Caki2 (cell line): ENCODE measurements around the gene DCTN1. TPM values are rescaled to one million over a fixed set of nuclear protein-coding genes. Genes with fewer than 3 reads are reported as not detected.
A peak's percentile ranks its signal among the peaks of the same experiment; 100 is the strongest.

Experiments
- DNase-seq: peaks from one replicate; pipeline ENCODE4 v3.0.0-alpha.2; 2015; ENCODE audit warnings: low read depth
- in situ Hi-C: cut with HindIII; loops from 2 replicates; pipeline ENCODE4 v1.10.0; 2016; ENCODE audit warnings: low sequenced_read_pairs, low pct_unique_long_range_greater_than_20kb, mixed read lengths
- total RNA-seq: library from RNA; depleted of rRNA; stranded (reverse); fragments of >200 nt; shearing (Covaris generic); gene quantifications from 2 replicates; pipeline ENCODE4 v1.2.3, GENCODE V29; 2014; ENCODE audit warnings: low replicate concordance

Gene DCTN1
- total RNA-seq, 1 experiment from 2014 or later = 117 TPM

DNA sequence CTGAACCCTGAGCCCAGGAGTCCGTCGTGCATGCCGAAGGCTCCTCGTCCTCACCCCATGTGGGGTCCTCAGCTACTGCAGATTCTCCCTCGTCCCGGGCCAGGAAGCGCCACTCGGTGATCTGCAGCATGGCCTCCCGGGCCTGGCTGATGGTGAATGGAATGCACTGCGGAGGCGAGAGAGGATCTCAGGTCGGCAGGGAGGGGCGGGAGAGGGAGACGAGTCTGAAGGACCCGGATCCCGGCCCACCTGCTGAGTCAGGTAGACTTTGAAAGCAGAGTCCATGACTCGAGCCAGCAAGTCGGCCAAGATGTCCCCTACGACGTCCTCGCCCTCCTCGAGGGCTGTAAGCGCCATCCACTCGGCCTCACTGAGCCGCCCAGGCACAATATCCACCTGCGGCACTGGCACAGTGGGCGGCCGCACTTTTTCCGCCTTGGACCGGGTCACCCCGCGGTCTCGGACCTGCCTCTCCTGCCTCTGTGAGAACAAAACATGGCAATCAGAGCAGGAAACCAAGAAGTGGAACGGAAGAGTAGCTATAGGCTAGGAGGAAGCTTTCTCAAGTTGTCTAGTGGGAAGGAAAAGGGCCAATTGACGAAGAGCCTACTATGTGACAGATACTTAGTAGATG is 35.8 kb upstream of the DCTN1 start:
- in situ Hi-C loops = no loop called here
- no peak for DNase-seq

DNA sequence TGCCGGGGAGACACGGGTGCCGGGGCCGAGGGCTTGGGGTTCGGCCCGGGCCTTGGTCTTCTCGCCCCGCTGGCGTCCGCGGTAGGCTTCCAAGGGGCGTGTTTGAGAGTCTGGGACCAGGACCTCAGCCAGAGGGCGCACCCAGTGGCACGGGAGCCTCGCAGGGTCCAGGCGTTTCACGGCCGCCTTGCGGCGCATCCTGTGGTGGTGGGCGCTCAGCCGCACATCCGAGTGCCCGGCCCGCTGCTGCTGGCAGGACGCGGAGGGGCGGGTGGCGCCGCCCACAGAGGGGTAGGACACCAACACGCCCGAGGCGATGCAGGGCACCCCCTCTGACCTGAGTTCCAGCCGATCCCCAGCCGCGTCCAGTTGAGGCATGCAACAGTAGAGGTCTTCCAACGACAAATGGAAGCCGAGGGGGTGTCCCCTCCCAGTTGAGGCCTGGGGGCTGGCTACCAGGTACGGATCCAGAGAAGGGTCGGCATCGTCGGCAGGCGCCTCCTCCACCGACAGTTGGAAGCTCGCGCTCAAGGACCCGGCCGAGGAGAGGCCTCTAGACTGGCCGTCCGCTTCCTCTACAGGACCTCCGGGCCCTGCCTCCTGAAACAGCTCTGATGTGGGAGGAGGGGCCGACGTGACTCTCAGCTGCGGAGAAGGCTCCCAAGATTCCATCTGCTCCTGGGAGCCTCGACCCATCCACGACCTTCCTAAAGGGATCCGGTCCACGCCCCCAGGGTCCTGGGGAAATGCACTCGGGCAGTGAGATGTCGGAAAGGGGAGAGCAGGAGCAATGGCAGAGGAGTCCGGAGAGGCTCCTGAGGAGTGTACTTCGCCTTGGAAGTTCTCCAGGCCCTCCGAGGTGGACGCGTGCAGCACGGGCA is 35.0 kb upstream of the DCTN1 start:
- DNase-seq = no peak
- in situ Hi-C loops = no loop called here

DNA sequence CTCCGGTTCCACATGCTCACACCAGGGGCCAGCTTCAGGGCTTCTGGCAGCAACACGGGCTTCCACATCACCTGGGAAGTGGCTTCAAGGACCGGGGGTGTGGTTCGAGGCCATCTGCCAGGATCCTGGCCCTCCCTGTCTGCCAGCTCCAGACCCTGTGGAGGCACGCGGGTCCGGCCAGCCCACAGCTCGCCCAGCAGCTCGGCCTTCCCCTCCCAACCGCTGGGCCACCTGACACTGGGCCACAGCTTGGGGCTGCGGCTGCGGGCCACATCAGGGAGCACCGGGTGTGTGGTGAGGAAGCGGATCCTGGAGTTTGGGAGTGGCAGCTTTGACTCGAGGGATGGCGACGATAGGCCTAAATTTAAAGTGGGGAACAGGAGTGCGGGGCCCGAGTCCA is 34.3 kb upstream of the DCTN1 start:
- DNase-seq = no peak

DNA sequence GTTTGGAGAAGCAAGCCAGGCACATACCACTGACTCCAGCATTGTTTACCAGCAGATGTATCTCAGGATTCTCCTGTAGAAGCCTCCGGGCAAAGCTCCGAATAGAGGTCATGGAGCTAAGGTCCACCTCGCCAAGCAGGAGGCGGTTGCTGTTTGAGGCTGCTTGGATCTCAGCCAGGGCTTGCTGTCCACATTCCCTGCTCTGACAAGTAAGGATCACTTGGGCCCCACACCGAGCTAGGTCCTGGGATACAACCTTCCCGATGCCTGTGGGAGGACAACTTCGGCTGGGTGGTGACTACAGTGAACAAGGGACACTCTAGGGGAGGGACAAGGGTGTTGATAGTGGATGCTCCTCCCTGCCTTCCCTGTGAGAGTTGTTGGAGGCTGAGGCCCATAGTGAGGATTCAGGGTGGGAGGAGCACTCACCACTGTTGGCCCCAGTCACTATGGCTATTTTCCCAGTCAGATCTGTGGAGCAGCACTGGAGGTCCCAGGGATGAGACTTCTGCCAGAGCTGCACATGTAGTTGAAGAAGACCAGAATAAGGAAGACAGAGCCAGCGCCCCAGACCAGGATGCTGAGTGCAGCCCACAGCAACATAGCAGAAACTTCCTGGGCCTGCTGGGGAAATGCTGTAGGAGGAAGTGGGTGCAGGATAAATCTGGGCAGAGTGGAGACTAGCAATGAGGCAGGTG is 33.0 kb upstream of the DCTN1 start:
- in situ Hi-C loops = no loop called here

More for the DNA sequence above, 34.3 kb upstream of the DCTN1 start:
- in situ Hi-C loops = no loop called here

DNA sequence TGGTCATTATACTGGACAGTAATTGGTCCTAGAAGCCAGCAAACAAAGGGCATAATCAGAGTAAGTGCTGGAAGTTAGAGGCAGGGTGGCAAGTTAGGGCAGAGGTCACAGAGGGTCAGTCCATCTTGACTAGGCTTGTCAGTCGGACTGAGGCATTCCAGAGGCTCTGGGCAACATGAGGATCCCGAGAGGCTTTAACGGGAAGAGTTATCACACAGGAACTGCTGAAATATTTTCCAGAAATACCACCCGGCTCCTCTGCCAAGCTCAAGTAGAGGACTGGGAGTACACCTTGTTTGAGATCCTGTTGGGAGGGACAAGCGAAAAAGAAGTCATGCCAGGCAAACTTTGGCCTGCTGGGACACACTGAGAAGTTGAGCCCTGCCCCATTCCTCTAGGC is 27.6 kb upstream of the DCTN1 start:
- DNase-seq = no peak
- in situ Hi-C loops = no loop called here

More for the DNA sequence above, 33.0 kb upstream of the DCTN1 start:
- DNase-seq = no peak

DNA sequence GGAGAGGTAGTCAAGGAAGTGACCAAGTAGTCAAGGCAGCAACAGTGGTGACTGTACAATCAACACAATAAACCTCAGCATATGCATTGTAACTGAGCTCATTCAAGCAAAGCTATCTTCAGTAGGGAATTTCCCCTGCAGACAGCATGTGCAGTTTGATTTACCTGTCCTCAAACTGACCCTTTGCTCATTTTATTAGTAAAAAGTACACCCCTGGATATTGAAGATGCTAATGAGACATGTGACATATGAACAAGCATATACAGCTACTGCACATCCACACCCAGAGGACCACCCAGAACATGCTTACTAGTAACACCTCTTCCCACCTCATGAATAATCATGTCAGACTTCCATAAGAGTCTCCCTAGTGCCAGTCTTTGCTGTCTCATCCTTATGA is 25.9 kb upstream of the DCTN1 start:
- peak; percentile 92 for DNase-seq
- in situ Hi-C loops = no loop called here

DNA sequence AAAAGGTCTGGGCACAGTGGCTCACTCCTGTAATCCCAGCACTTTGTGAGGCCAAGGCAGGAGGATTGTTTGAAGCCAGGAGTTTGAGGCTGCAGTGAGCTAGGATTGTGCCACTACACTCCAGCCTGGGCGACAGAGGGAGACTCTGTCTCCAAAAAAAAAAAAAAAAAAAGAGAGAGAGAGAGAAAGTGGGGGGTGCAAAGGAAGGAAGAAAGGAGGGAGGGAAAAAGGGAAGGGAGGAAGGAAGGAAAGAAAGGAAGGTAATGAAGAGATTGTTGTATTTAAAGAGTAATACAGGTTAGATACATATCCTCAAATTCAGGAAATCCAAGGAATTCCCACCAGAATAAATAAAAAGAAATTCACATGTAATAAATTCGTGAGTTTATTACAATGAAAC is 21.8 kb upstream of the DCTN1 start:
- no peak for DNase-seq
- in situ Hi-C loops = no loop called here

DNA sequence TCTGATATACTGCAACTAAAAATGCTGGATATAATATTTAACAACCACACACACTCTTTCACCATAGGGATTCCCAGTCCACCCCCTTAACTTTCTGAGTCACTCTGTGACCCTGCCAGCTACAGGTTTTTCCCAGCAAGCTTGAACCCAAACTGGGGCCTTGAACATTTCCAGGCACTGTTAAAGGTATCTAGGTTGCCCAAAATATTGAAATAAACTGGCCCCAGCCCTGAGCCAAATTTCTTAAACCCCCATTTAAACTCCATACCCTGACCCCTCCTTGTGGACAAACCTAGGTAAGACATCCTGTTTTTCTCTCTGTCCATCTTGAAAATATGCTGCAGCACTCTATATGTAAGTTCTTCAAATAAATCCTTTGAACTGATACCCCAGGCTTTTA is 19.7 kb upstream of the DCTN1 start:
- in situ Hi-C loops = no loop called here
- DNase-seq = no peak

DNA sequence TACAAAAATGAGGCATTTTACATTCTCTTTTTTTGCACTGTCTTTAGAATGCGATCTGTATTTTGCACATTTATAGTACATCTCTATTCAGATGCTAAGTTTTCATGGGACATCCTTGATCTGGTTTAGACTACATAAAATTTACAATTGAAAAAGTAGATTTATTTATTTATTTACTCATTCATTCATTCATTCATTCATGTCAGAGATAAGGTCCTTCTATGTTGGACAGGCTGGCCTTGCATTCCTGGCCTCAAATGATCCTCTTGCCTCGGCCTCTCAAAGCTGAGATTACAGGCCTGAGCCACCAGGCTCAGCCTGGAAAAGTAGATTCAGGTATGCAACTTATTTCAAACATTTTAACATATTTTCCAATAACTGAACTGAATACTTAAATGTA is 16.0 kb upstream of the DCTN1 start:
- DNase-seq = no peak

DNA sequence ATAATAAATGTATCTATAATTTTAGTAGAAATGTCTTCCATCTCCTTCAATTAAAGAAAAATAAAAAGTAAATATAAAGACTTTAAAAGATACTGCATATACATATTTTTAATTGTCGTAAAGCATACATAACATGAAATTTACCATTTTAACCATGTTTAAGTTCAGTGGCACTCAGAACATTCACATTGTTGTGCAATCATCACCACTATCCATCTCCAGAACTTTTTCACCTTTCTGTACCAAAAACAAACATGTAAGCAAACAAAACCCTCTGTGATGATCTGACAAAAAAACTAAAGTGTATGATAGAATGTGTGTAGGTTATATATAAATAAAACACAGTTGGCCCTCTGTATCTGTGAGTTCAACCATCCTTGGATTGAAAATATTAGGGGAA is 13.4 kb upstream of the DCTN1 start:
- in situ Hi-C loops = no loop called here
- DNase-seq = no peak

More for the DNA sequence above, 16.0 kb upstream of the DCTN1 start:
- in situ Hi-C loops = no loop called here

DNA sequence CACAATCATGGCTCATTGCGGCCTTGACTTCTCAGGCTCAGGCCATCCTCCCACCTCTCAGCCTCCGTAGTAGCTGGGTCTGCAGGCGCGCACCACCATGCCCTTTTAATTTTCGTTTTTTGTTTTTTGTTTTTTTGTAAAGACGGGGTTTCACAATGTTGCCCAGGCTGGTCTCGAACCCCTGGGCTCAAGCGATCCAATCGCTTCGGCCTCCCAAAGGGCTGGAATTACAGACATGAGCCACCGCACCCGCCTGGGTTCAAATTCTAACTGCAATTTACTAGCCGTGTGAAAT is 12.3 kb upstream of the DCTN1 start:
- in situ Hi-C loops = no loop called here
- no peak for DNase-seq

DNA sequence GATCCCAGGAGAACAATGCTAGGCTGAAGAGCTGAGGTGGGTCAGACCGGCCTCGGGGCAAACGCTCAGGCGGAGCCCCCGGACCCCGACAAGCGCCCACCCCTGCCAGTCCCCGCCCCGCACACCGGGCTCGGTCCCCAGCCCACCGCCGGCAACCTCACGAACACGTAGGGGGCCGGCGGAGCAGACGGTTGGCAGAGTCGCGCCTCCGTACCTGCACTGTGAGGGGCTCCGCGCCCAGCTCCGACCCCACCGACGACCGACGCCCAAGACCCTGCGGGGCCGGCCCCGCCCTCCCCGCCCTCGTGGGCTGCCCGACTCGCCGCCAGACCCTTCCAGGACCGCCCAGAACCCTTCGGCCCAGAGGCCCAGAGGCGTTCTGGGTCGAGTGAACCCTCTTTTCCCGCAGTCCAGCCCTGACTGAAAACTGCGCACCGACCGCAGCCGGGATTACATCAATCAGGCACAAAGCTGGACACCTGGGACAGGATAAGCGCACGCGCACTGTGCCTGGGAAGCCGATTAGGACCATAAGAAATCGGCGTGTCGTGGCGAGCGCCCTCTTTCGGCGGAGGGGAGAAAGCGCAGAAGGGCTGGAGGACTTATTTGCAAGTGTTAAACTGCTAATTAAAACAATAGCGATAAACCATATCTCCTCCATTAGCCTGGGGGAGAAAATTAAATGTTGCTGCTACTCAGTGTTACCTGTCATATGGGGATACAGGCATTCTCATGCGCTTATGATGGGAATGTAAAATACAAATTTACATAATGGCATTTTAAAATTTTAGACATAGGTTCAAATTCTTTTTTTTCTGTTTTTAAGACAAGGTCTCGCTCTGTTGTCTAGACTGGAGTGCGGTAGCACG is 11.7 kb upstream of the DCTN1 start:
- peak; percentile 84 for DNase-seq
- in situ Hi-C loops = no loop called here

DNA sequence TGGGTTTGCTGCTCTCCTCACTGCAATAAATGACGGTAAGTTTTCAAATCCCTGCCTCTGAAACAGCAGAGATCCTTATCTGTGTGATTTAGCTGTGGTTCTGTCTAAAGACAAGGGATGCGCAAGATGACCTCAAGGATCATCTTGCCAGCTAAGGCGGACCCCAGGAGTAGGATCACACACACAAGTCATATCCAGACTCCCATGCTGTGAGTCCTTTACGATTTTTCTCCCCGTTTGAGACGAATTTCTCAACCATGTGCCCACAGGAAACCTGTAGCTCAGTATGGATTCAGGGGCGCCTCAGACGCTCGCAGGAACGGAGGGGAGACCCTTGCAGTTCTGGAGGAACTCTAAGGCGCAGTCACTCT is 11.1 kb upstream of the DCTN1 start:
- peak; percentile 12 for DNase-seq

DNA sequence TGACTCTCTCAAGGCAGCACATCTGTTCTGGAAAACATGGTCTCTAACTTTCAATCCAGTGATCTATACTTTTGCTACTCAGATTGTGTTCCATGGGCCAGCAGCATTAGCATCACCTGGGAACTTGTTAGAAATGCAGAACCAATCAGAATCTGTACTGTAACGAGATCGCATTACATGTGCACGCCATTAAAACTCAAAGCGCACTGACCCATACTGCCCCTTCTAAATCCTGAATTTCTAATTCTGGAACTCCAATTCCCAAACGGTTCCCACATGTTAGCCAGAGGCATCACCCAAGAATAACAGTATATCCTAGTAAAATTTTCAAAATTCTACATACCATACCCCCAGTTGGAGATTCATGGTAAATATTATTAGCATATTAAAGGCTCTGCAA is 10.5 kb upstream of the DCTN1 start:
- in situ Hi-C loops = no loop called here
- no peak for DNase-seq

More for the DNA sequence above, 11.1 kb upstream of the DCTN1 start:
- in situ Hi-C loops = no loop called here

DNA sequence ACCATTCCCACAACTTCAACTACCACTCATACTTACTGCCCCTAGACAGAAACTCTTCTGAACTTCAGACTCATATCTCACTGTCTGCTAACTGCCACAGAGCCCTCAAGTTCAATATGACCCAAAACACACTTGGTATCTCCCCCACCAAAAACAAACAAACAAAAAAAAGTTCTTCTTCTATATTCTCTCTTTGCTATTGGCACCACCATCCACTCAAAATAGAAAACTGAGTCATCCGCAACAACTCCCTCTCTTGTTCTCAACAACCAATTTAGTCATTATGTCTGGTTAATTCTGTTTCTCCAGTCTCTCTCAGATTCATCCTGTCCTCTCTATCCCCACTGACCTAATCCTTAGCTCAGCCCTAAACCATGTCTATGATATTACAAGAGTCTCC is 7.2 kb upstream of the DCTN1 start:
- DNase-seq = no peak
- in situ Hi-C loops = no loop called here

DNA sequence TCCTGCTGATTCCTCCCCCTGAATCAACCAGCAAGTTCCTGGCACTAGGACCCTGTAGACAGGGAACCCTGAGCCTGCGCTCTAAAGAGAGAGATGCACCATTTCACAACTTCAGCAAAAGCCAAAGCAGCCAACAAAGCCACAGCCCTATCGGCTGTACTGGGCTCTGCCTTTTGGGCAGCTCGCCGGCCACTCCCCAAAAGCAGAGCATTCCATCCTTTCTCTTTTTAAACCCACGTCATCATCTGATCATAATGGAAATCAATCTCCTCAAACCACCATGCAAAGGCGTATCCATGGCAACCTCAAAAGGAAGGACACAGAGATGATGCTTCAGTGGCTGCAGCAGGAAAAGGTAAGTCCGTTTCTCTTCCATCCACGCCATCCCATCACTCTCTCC is 5.3 kb upstream of the DCTN1 start:
- DNase-seq = no peak
- in situ Hi-C loops = no loop called here

DNA sequence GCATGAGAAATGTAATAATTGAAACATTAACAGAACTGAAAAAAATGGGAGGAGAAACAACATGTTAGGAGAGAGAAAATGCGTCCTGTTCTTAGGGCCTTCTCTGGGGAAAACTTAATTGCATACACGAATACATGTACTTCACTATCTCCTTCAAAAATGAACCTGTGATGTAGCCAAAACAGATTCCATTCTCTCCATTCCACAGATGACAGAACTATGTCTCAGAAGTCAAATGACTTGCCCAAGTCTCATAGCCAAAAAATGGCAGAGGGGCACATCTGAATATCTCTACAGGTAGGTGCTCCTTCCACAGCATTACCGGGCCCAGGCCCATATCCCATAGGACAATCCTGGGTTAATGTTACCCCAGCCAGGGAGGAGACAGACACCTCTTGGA is 3.9 kb upstream of the DCTN1 start:
- no peak for DNase-seq
- in situ Hi-C loops = no loop called here

DNA sequence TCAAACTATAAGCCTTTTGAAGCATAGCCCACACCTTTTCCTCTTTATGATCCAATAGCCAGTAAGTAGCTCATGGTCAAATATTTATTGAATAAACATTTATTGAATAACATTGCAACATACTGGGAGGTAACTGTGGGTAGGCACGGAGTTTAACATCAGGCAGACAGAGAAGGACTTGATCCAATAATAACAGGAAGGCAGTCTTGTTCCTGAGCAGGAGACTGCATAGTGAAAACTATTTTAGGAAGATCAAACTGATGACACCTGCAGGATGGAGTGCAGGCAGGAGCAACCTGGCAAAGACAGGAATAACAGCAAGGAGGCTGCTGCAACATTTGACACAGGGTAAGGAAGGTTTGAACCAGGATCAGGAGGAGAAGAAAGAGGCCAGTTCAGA is 3.1 kb upstream of the DCTN1 start:
- in situ Hi-C loops = no loop called here
- peak; percentile 43 for DNase-seq

DNA sequence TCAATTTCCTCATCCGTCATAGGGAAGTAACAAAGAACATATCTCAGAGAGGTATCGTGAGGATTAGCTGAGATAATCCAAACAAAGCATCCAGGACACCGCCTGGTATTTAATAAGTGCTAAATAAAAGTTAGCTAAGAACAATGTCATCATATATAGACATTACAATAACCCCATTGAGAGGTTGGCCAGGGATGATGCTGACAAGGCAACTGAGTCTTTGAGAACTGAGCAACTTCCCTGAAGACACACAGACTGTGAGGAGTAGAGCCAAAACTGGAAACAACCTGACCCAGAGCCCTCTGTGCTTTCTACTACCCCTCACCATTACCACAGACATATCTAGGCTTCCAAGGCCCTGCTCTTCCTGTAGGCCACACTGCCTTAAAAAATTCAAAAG is 1.6 kb upstream of the DCTN1 start:
- in situ Hi-C loops = no loop called here
- no peak for DNase-seq
